Central memory CD8-positive, alpha-beta T cell (primary cell): ENCODE data around the gene RUNX1.

Experiments used
- ATAC-seq: fragments of 150-1000 bp; cut with Tn5 transposase; replicated peaks from 2 replicates; pipeline ENCODE4 v1.10.0; 2022; ENCODE audit warnings: mild to moderate bottlenecking, moderate FRiP score, moderate number of reproducible peaks; ENCODE audit not compliant: poor library complexity, severe bottlenecking; ENCODE audit errors: extremely low read depth
- DNase-seq, 2 donors: peaks; one replicate each; pipeline ENCODE4 v3.0.0; 2021; ENCODE audit warnings: low spot score in 2 of 2
- H3K27ac Mint-ChIP-seq: one replicate; pipeline ENCODE4 v1.8.0; 2022; ENCODE audit warnings: low read depth, mild to moderate bottlenecking, moderate library complexity, mixed read lengths
- H3K27me3 Mint-ChIP-seq: one replicate; pipeline ENCODE4 v1.8.0; 2022; ENCODE audit warnings: mixed read lengths
- H3K36me3 Mint-ChIP-seq: one replicate; pipeline ENCODE4 v1.8.0; 2022; ENCODE audit warnings: mild to moderate bottlenecking, moderate library complexity, mixed read lengths; ENCODE audit not compliant: insufficient read depth
- H3K4me1 Mint-ChIP-seq: one replicate; pipeline ENCODE4 v1.8.0; 2022; ENCODE audit warnings: mixed read lengths
- H3K4me3 Mint-ChIP-seq: one replicate; pipeline ENCODE4 v1.8.0; 2022; ENCODE audit warnings: mild to moderate bottlenecking, moderate library complexity, mixed read lengths
- H3K9me3 Mint-ChIP-seq: one replicate; pipeline ENCODE4 v1.8.0; 2022; ENCODE audit warnings: mixed read lengths

Gene RUNX1

GRCh38 chr21:35048706-35049617 is at the start of gene RUNX1:
RUNX1 (minus strand) TSS chr21:35049302.
- peaks cover 71% of the 10 kb centered on the region for H3K4me1 Mint-ChIP-seq
- peak; percentile 60 to 85 for DNase-seq
- H3K9me3 Mint-ChIP-seq = no peaks in the 10 kb centered on the region
- peak within 1 kb of the TSS; percentile 89 for H3K4me3 Mint-ChIP-seq
- H3K27ac Mint-ChIP-seq = peak within 1 kb of the TSS; percentile 98
- no peaks in the 10 kb centered on the region for H3K27me3 Mint-ChIP-seq
- peak; percentile 61 for ATAC-seq
- H3K36me3 Mint-ChIP-seq = peaks cover 39% of the 10 kb centered on the region

GRCh38 chr21:35097525-35097924 is 48.4 kb upstream of the RUNX1 start:
- Mint-ChIP-seq H3K4me3 (no peak overlapping the region), H3K9me3 (no peaks in the 10 kb centered on the region), H3K4me1 (no peaks in the 10 kb centered on the region), H3K27ac (no peak overlapping the region), H3K27me3 (no peaks in the 10 kb centered on the region), H3K36me3 (no peaks in the 10 kb centered on the region)
- DNase-seq = no peak
- ATAC-seq = no peak

- Mint-ChIP-seq H3K4me1 (no peaks in the 10 kb centered on the region), H3K4me3 (no peak overlapping the region), H3K36me3 (no peaks in the 10 kb centered on the region), H3K27ac (no peak overlapping the region), H3K27me3 (no peaks in the 10 kb centered on the region), H3K9me3 (no peaks in the 10 kb centered on the region)
- no peak for DNase-seq
- no peak for ATAC-seq
Measured at GRCh38 chr21:35096959-35097358, 47.9 kb upstream of the RUNX1 start.

GRCh38 chr21:35095859-35096291 is 46.8 kb upstream of the RUNX1 start:
- DNase-seq = no peak
- Mint-ChIP-seq H3K9me3 (no peaks in the 10 kb centered on the region), H3K4me1 (no peaks in the 10 kb centered on the region), H3K36me3 (no peaks in the 10 kb centered on the region), H3K27ac (no peak overlapping the region), H3K4me3 (no peak overlapping the region), H3K27me3 (no peaks in the 10 kb centered on the region)
- no peak for ATAC-seq

- H3K4me1 Mint-ChIP-seq = no peaks in the 10 kb centered on the region
- DNase-seq (no peak), ATAC-seq (no peak)
- H3K4me3 Mint-ChIP-seq = no peak overlapping the region
- H3K36me3 Mint-ChIP-seq = peaks cover 1% of the 10 kb centered on the region
- H3K9me3 Mint-ChIP-seq = no peaks in the 10 kb centered on the region
- no peak overlapping the region for H3K27ac Mint-ChIP-seq
- H3K27me3 Mint-ChIP-seq = no peaks in the 10 kb centered on the region
Measured at GRCh38 chr21:35093514-35093913, 44.4 kb upstream of the RUNX1 start.

- Mint-ChIP-seq H3K27ac (no peak overlapping the region), H3K9me3 (no peaks in the 10 kb centered on the region), H3K4me1 (no peaks in the 10 kb centered on the region), H3K4me3 (no peak overlapping the region), H3K27me3 (no peaks in the 10 kb centered on the region), H3K36me3 (peaks cover 1% of the 10 kb centered on the region)
- ATAC-seq (no peak), DNase-seq (no peak)
Measured at GRCh38 chr21:35091496-35091895, 42.4 kb upstream of the RUNX1 start.

- Mint-ChIP-seq H3K27me3 (no peaks in the 10 kb centered on the region), H3K4me3 (no peak overlapping the region), H3K9me3 (no peaks in the 10 kb centered on the region), H3K4me1 (no peaks in the 10 kb centered on the region), H3K27ac (no peak overlapping the region), H3K36me3 (peaks cover 1% of the 10 kb centered on the region)
- no peak for ATAC-seq
- no peak for DNase-seq
Measured at GRCh38 chr21:35090403-35090802, 41.3 kb upstream of the RUNX1 start.

GRCh38 chr21:35088319-35088771 is 39.2 kb upstream of the RUNX1 start:
- Mint-ChIP-seq H3K4me1 (no peaks in the 10 kb centered on the region), H3K9me3 (no peaks in the 10 kb centered on the region), H3K27ac (no peak overlapping the region), H3K27me3 (no peaks in the 10 kb centered on the region), H3K4me3 (no peak overlapping the region), H3K36me3 (peaks cover 1% of the 10 kb centered on the region)
- ATAC-seq (no peak), DNase-seq (no peak)

- ATAC-seq = no peak
- H3K27me3 Mint-ChIP-seq = no peaks in the 10 kb centered on the region
- no peaks in the 10 kb centered on the region for H3K4me1 Mint-ChIP-seq
- no peak overlapping the region for H3K27ac Mint-ChIP-seq
- H3K9me3 Mint-ChIP-seq = no peaks in the 10 kb centered on the region
- no peak for DNase-seq
- peaks cover 1% of the 10 kb centered on the region for H3K36me3 Mint-ChIP-seq
- H3K4me3 Mint-ChIP-seq = no peak overlapping the region
Measured at GRCh38 chr21:35086357-35086756, 37.3 kb upstream of the RUNX1 start.

- no peaks in the 10 kb centered on the region for H3K9me3 Mint-ChIP-seq
- H3K36me3 Mint-ChIP-seq = no peaks in the 10 kb centered on the region
- H3K4me3 Mint-ChIP-seq = no peak overlapping the region
- H3K4me1 Mint-ChIP-seq = no peaks in the 10 kb centered on the region
- DNase-seq (no peak), ATAC-seq (no peak)
- H3K27me3 Mint-ChIP-seq = no peaks in the 10 kb centered on the region
- no peak overlapping the region for H3K27ac Mint-ChIP-seq
Measured at GRCh38 chr21:35084869-35085268, 35.8 kb upstream of the RUNX1 start.

- DNase-seq (no peak), ATAC-seq (no peak)
- Mint-ChIP-seq H3K36me3 (no peaks in the 10 kb centered on the region), H3K4me3 (no peak overlapping the region), H3K9me3 (no peaks in the 10 kb centered on the region), H3K27me3 (no peaks in the 10 kb centered on the region), H3K27ac (no peak overlapping the region), H3K4me1 (peaks cover 1% of the 10 kb centered on the region)
Measured at GRCh38 chr21:35083246-35083645, 34.1 kb upstream of the RUNX1 start.

GRCh38 chr21:35081861-35082260 is 32.8 kb upstream of the RUNX1 start:
- no peak for ATAC-seq

GRCh38 chr21:35079181-35079580 is 30.1 kb upstream of the RUNX1 start:
- Mint-ChIP-seq H3K36me3 (no peaks in the 10 kb centered on the region), H3K9me3 (no peaks in the 10 kb centered on the region), H3K27me3 (no peaks in the 10 kb centered on the region), H3K4me3 (no peak overlapping the region), H3K4me1 (peaks cover 5% of the 10 kb centered on the region), H3K27ac (no peak overlapping the region)
- ATAC-seq (no peak), DNase-seq (no peak)

More at GRCh38 chr21:35081861-35082260, 32.8 kb upstream of the RUNX1 start:
- peaks cover 5% of the 10 kb centered on the region for H3K4me1 Mint-ChIP-seq
- H3K27me3 Mint-ChIP-seq = no peaks in the 10 kb centered on the region
- H3K4me3 Mint-ChIP-seq = no peak overlapping the region
- no peak for DNase-seq
- H3K9me3 Mint-ChIP-seq = no peaks in the 10 kb centered on the region
- H3K27ac Mint-ChIP-seq = no peak overlapping the region
- H3K36me3 Mint-ChIP-seq = no peaks in the 10 kb centered on the region
